ENCODE measurements around the gene RPP21.
"Not testable (repeated sequence)": the region's sequence is repeated elsewhere in the genome, so short reads cannot be mapped to it uniquely, and the experiment has no call there.

RPP21 gene

DNA sequence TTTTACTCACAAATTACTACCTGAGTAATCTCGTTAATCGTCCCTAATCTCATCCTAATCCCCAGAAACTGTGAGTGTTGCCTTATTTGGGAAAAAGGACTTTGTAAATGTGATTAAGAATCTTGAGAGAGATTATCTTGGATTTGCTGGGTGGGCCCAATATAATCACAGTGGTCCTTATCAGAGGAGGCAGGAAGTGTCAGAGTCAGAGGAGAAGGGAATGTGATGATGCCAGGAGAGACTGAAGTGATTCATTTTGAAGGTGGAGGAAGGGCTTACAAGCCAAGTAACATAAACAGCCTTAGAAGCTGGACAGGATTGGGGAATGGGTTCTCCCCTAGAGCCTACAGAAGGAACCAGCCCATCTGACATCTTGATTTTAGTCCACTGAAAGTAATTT is 16.7 kb downstream of the RPP21 start:
- no peak overlapping the region for H3K4me3 ChIP-seq (ENCODE audit: low read length)
- peaks cover 46% of the 10 kb centered on the region for H3K27me3 ChIP-seq (ENCODE audit: insufficient read depth, low read length)
- no peak overlapping the region for H2AFZ ChIP-seq (ENCODE audit: low read depth, low read length)
- peaks cover 3% of the 10 kb centered on the region for H3K9me3 ChIP-seq (ENCODE audit: low read length)
- no peaks in the 10 kb centered on the region for H3K4me1 ChIP-seq (ENCODE audit: insufficient read depth, low read length)
- H3K36me3 ChIP-seq (ENCODE audit: insufficient read depth, low read length) = no peaks in the 10 kb centered on the region

DNA sequence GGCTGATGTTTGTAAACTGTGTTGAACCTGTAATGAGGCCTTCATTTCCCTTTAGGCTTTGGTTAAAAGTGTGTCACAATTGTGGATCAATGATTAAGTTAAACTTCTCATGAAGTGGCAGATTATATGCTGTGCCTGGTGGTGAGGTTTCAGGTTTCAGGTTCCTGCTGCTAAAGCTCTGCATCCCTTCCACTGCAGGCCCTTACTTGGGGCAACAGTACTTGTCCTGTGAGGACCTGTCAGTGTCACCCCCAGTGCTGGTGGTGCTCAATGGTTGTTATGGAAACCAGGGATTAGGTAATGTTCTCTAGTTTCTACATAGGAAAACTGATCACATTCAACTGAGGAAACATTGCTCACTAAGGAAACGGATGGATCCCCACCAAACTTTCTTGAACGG is 18.5 kb downstream of the RPP21 start:
- Histone ChIP-seq H2AFZ (ENCODE audit: low read depth, low read length) (no peak overlapping the region), H3K4me1 (ENCODE audit: insufficient read depth, low read length) (no peaks in the 10 kb centered on the region), H3K4me3 (ENCODE audit: low read length) (no peak overlapping the region), H3K27me3 (ENCODE audit: insufficient read depth, low read length) (peaks cover 43% of the 10 kb centered on the region), H3K9me3 (ENCODE audit: low read length) (peaks cover 3% of the 10 kb centered on the region), H3K36me3 (ENCODE audit: insufficient read depth, low read length) (no peaks in the 10 kb centered on the region)

DNA sequence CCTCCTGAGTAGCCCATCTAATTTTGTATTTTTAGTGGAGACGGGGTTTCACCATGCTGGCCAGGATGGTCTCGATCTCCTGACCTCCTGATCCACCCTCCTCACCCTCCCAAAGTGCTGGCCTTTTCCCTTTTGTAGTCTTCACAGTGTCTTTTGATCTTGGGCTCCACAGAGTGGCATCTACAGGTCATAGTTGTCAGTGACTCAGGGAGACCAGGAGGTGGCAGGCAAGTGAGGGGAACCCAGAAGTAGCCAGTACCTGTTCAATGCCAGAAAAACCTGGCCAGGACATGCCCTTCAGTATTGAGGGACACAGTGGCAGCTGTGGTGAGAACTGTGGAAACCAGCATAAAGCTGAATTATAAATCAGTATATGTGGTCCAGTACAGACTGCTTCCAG is 19.6 kb downstream of the RPP21 start:
- peaks cover 34% of the 10 kb centered on the region for H3K27me3 ChIP-seq (ENCODE audit: insufficient read depth, low read length)
- H3K4me3 ChIP-seq (ENCODE audit: low read length) = no peak overlapping the region
- no peaks in the 10 kb centered on the region for H3K4me1 ChIP-seq (ENCODE audit: insufficient read depth, low read length)
- H3K36me3 ChIP-seq (ENCODE audit: insufficient read depth, low read length) = no peaks in the 10 kb centered on the region
- H2AFZ ChIP-seq (ENCODE audit: low read depth, low read length) = no peak overlapping the region
- H3K9me3 ChIP-seq (ENCODE audit: low read length) = peaks cover 3% of the 10 kb centered on the region

GRCh38 chr6:30369280-30369679 is 24.3 kb downstream of the RPP21 start:
- not testable (repeated sequence) for H3K4me3 ChIP-seq (ENCODE audit: low read length); H3K9me3 ChIP-seq (ENCODE audit: low read length); H3K4me1 ChIP-seq (ENCODE audit: insufficient read depth, low read length); H3K36me3 ChIP-seq (ENCODE audit: insufficient read depth, low read length); H2AFZ ChIP-seq (ENCODE audit: low read depth, low read length)
- H3K27me3 ChIP-seq (ENCODE audit: insufficient read depth, low read length) = peaks cover 17% of the 10 kb centered on the region

GRCh38 chr6:30378290-30378937 is 33.5 kb downstream of the RPP21 start:
- no peaks in the 10 kb centered on the region for H3K4me1 ChIP-seq (ENCODE audit: insufficient read depth, low read length)
- H3K4me3 ChIP-seq (ENCODE audit: low read length) = no peak overlapping the region
- peaks cover 8% of the 10 kb centered on the region for H3K27me3 ChIP-seq (ENCODE audit: insufficient read depth, low read length)
- no peak overlapping the region for H2AFZ ChIP-seq (ENCODE audit: low read depth, low read length)
- no peaks in the 10 kb centered on the region for H3K36me3 ChIP-seq (ENCODE audit: insufficient read depth, low read length)
- H3K9me3 ChIP-seq (ENCODE audit: low read length) = no peaks in the 10 kb centered on the region

DNA sequence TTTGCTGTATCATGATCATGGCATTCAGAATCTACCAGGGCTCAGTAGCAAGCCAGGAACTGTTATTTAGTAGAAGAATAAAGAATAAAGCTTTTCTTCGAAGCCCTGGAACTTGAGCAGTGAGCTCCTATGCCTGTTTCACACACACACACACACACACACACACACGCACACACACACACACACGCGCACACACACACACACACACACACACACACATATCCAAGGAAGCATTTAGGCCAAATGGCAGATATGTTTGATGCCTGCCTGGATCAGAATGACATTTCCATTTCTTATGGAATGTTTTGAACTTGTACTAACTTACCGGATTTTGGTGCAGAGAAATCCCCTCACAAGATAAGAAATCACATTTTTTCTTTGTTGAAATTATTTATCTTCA is 35.5 kb downstream of the RPP21 start:
- Histone ChIP-seq H3K4me1 (ENCODE audit: insufficient read depth, low read length) (no peaks in the 10 kb centered on the region), H3K36me3 (ENCODE audit: insufficient read depth, low read length) (no peaks in the 10 kb centered on the region), H3K9me3 (ENCODE audit: low read length) (no peaks in the 10 kb centered on the region), H3K27me3 (ENCODE audit: insufficient read depth, low read length) (peaks cover 7% of the 10 kb centered on the region), H3K4me3 (ENCODE audit: low read length) (no peak overlapping the region), H2AFZ (ENCODE audit: low read depth, low read length) (no peak overlapping the region)

DNA sequence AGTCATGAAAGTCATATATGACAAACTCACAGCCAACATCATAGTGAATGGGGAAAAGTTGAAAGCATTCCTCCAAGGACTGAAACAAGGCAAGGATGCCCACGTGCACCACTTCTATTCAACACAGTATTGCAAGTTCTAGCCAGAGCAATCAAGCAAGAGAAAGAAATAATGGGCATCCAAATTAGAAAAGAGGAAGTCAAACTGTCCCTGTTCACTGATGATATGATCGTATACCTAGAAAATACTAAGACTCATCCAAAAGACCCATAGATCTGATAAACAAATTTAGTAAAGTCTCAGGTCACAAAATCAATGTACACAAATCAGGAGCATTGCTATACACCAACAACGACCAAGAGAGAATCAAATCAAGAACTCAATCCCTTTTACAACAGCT is 41.2 kb downstream of the RPP21 start:
- Histone ChIP-seq H3K27me3 (ENCODE audit: insufficient read depth, low read length) (peaks cover 9% of the 10 kb centered on the region), H2AFZ (ENCODE audit: low read depth, low read length) (no peak overlapping the region), H3K36me3 (ENCODE audit: insufficient read depth, low read length) (no peaks in the 10 kb centered on the region)

DNA sequence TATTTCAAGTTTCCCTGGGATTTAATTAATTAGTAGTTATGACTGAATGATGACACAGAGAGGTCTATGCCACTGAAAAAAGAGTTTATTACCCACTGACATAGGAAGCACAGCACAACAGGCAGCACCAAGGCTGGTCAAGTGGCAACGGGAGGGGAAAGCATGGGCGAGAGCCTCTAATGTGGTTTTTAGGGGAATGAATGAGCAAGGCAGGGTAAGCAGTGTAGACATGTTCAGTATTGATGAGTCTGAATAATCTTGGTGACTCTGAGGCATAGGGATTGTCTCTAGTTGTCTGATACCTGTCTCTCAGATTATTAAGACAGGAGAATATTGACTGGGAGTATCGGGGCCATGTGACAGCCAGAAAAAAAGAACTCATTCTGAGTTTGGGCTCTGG is 46.3 kb downstream of the RPP21 start:
- peaks cover 37% of the 10 kb centered on the region for H3K27me3 ChIP-seq (ENCODE audit: insufficient read depth, low read length)
- no peaks in the 10 kb centered on the region for H3K36me3 ChIP-seq (ENCODE audit: insufficient read depth, low read length)
- no peaks in the 10 kb centered on the region for H3K9me3 ChIP-seq (ENCODE audit: low read length)
- no peak overlapping the region for H3K4me3 ChIP-seq (ENCODE audit: low read length)
- H3K4me1 ChIP-seq (ENCODE audit: insufficient read depth, low read length) = no peaks in the 10 kb centered on the region
- H2AFZ ChIP-seq (ENCODE audit: low read depth, low read length) = no peak overlapping the region

More for the DNA sequence above, 41.2 kb downstream of the RPP21 start:
- Histone ChIP-seq H3K9me3 (ENCODE audit: low read length) (no peaks in the 10 kb centered on the region), H3K4me3 (ENCODE audit: low read length) (no peak overlapping the region), H3K4me1 (ENCODE audit: insufficient read depth, low read length) (no peaks in the 10 kb centered on the region)

DNA sequence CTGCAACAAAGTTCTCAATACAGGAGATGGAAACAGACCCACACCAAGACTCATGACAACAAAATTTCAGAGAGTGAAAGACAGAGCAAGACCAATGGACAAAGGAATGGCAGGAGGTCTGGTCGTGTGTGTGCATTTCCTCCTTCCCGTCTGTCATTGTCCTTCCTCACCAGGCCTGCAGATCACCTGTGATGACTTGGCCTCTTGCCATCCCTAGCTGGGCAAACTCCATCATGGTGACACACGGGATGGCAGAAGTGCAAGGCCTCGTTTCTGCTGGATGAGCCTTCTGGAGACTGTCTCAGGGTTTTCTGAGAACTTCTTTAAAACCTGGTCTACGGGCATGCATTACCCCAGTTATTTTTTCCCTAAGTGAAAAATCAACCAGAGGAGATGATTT is 49.2 kb downstream of the RPP21 start:
- no peak overlapping the region for H2AFZ ChIP-seq (ENCODE audit: low read depth, low read length)
- no peaks in the 10 kb centered on the region for H3K4me1 ChIP-seq (ENCODE audit: insufficient read depth, low read length)
- H3K27me3 ChIP-seq (ENCODE audit: insufficient read depth, low read length) = peaks cover 42% of the 10 kb centered on the region
- H3K4me3 ChIP-seq (ENCODE audit: low read length) = no peak overlapping the region
- H3K36me3 ChIP-seq (ENCODE audit: insufficient read depth, low read length) = no peaks in the 10 kb centered on the region
- H3K9me3 ChIP-seq (ENCODE audit: low read length) = no peaks in the 10 kb centered on the region

Data from neuron (in vitro differentiated cells).